Measurements from ENCODE around the gene C1orf21.

DNA sequence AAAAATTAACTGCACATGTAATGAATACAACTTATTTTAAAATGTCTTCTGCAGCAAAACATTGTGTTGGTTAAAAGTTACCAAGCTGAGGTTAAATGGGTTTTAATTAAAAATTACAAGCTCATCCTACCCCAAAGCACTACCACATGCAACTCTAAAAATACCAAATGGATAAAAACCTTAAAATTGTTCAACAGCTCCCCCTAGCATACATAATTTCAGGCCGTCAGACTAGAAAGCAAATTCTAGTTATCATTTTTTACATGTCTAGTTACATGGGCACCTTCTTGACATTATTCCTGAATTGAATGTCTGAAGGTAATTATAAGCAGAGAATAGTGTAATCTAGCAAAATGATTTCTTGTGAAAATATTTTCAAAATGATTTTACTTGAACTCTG, 176.5 kb downstream of the C1orf21 start:
- no peak for TF ChIP-seq GATA2 (IDR thresholded peaks at IDR 0.05; ENCODE audit: low read depth, low read length)
- no peak for TF ChIP-seq GATA3 (IDR thresholded peaks at IDR 0.05; ENCODE audit: low read depth, low read length)
